ENCODE results near the gene ATP9A. TPM values are rescaled to one million over a fixed set of nuclear protein-coding genes. Genes with fewer than 3 reads are reported as not detected.
"Not testable (repeated sequence)": the region's sequence is repeated elsewhere in the genome, so short reads cannot be mapped to it uniquely, and the experiment has no call there.

ATP9A gene
- total RNA-seq, 2 donors from 2014 or later = 16.8 to 24.6 TPM

GRCh38 chr20:51659491-51660050, 108.6 kb downstream of the ATP9A start:
- Histone ChIP-seq H3K36me3 (replicated peaks in 1 of 2; ENCODE audit: insufficient read depth in 1 of 2, low read depth in 2 of 2) (peaks cover 0 to 7% of the 10 kb centered on the region in 2 donors), H3K4me1 (no peaks in the 10 kb centered on the region), H3K9me3 (no peaks in the 10 kb centered on the region), H3K27me3 (no peaks in the 10 kb centered on the region), H3K4me3 (no peak overlapping the region), H3K27ac (no peak overlapping the region)
- intact Hi-C loops (cut with DNase I) = no loop called here
- DNase-seq (no peak), ATAC-seq (no peak)
- WGBS, 2 donors = 87 to 95% methylated on average over 8 of the region's 8 CpGs
- TF ChIP-seq POLR2A (IDR thresholded peaks at IDR 0.05) (no peak), CTCF (IDR thresholded peaks at IDR 0.05) (no peak)

- H3K9me3 ChIP-seq = no peaks in the 10 kb centered on the region
- no peak for DNase-seq
- 88 to 92% methylated on average over 21 of the region's 21 CpGs for WGBS, 2 donors
- H3K36me3 ChIP-seq (replicated peaks in 1 of 2; ENCODE audit: insufficient read depth in 1 of 2, low read depth in 2 of 2) = peaks cover 0 to 7% of the 10 kb centered on the region in 2 donors
- H3K27ac ChIP-seq = no peak overlapping the region
- no peak overlapping the region for H3K4me3 ChIP-seq
- H3K27me3 ChIP-seq = no peaks in the 10 kb centered on the region
- intact Hi-C loops (cut with DNase I) = no loop called here
- no peaks in the 10 kb centered on the region for H3K4me1 ChIP-seq
- TF ChIP-seq POLR2A (IDR thresholded peaks at IDR 0.05) (no peak), CTCF (IDR thresholded peaks at IDR 0.05) (no peak)
- no peak for ATAC-seq
These were observed 111.4 kb downstream of the ATP9A start for GRCh38 chr20:51656726-51657260.

DNA sequence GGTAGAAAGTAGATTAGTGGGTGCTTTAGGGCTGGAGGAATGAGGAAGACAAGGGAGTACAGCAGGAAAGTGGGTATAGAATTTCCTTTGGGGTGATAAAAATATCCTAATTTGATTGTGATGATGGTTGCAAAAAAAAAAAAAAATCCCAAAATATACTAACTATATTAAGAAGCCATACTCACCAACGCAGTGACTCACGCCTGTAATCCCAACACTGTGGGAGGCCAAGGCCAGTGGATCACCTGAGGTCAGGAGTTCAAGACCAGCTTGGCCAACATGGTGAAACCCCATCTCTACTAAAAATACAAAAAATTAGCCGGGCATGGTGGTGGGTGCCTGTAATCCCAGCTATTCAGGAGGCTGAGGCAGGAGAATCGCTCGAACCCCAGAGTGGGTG, 112.1 kb downstream of the ATP9A start:
- H3K4me3 ChIP-seq; H3K4me1 ChIP-seq; DNase-seq; H3K9me3 ChIP-seq; intact Hi-C loops (cut with DNase I); H3K27ac ChIP-seq; ATAC-seq; H3K36me3 ChIP-seq (replicated peaks in 1 of 2; ENCODE audit: insufficient read depth in 1 of 2, low read depth in 2 of 2); H3K27me3 ChIP-seq: not testable (repeated sequence)
- WGBS, 2 donors = 87 to 88% methylated on average over 5 of the region's 5 CpGs

- intact Hi-C loops (cut with DNase I) = no loop called here
- 74 to 82% methylated on average over 5 of the region's 5 CpGs for WGBS, 2 donors
- Histone ChIP-seq H3K27ac (no peak overlapping the region), H3K36me3 (replicated peaks in 1 of 2; ENCODE audit: insufficient read depth in 1 of 2, low read depth in 2 of 2) (peaks cover 0 to 7% of the 10 kb centered on the region in 2 donors), H3K27me3 (no peaks in the 10 kb centered on the region), H3K4me1 (no peaks in the 10 kb centered on the region), H3K9me3 (no peaks in the 10 kb centered on the region), H3K4me3 (no peak overlapping the region)
- ATAC-seq = no peak
- DNase-seq = no peak
- no peak for TF ChIP-seq POLR2A (IDR thresholded peaks at IDR 0.05)
- no peak for TF ChIP-seq CTCF (IDR thresholded peaks at IDR 0.05)
These were observed 113.7 kb downstream of the ATP9A start for GRCh38 chr20:51654495-51654894.

DNA sequence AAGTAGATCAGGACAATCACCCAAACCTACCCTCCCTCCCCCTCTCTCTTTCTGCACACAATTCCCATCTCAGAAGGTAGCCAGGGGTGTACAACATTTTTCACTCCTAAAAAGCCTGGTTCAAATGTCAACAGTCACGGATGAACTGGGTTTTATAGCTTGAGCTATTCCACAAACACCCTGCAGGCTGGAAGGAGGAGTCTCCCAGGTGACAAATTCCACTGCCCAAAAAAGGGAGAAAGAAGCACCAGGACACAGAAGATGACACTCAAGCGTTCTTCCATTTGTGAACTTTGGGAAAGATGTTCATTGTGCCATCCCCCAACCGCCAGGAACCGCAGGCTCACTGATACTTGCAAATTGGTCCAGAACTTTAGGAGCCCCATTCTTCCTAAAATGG, 114.1 kb downstream of the ATP9A start:
- WGBS, 2 donors = 96 to 98% methylated on average over 4 of the region's 4 CpGs
- no peaks in the 10 kb centered on the region for H3K4me1 ChIP-seq
- H3K27ac ChIP-seq = no peak overlapping the region
- ATAC-seq = no peak
- intact Hi-C loops (cut with DNase I) = no loop called here
- TF ChIP-seq CTCF (IDR thresholded peaks at IDR 0.05) (no peak), POLR2A (IDR thresholded peaks at IDR 0.05) (no peak)
- no peaks in the 10 kb centered on the region for H3K9me3 ChIP-seq
- H3K36me3 ChIP-seq (replicated peaks in 1 of 2; ENCODE audit: insufficient read depth in 1 of 2, low read depth in 2 of 2) = peaks cover 0 to 7% of the 10 kb centered on the region in 2 donors
- no peak overlapping the region for H3K4me3 ChIP-seq
- no peaks in the 10 kb centered on the region for H3K27me3 ChIP-seq
- DNase-seq = no peak

Measured in body of pancreas (tissue), 4 donors.